Lung (tissue), 12 donors: ENCODE measurements around the gene SLC46A2. TPM values are rescaled to one million over a fixed set of nuclear protein-coding genes. Genes with fewer than 3 reads are reported as not detected.

ENCODE experiments used
- ATAC-seq: fragments of 200-7000 bp; cut with Tn5 transposase; one replicate; pipeline ENCODE4 v1.9.1; 2020; ENCODE audit warnings: moderate number of reproducible peaks; ENCODE audit not compliant: insufficient read depth, low FRiP score
- DNase-seq, 3 donors: peaks; one replicate each; pipeline ENCODE4 v3.0.0-alpha.2; 2013 to 2017
- H3K27ac ChIP-seq, 2 donors: one replicate each; pipeline ENCODE4 v1.5.1; 2013; ENCODE audit warnings: mild to moderate bottlenecking in 2 of 2, moderate library complexity in 2 of 2, control low read depth in 1 of 2, inconsistent platforms in 1 of 2, low read depth in 1 of 2, low read length in 1 of 2
- H3K27me3 ChIP-seq, 3 donors: one replicate each; pipeline ENCODE4 v1.5.1; 2013; ENCODE audit warnings: low read length in 2 of 3; ENCODE audit not compliant: control insufficient read depth in 3 of 3, insufficient read depth in 3 of 3
- H3K36me3 ChIP-seq, 4 donors: one replicate each; pipeline ENCODE4 v1.5.1; 2013; ENCODE audit warnings: low read length in 4 of 4, mild to moderate bottlenecking in 1 of 4, moderate library complexity in 1 of 4; ENCODE audit not compliant: control insufficient read depth in 4 of 4, insufficient read depth in 4 of 4
- H3K4me1 ChIP-seq, 5 donors: one replicate each; pipeline ENCODE4 v1.5.1; 2013; ENCODE audit warnings: low read length in 5 of 5, mild to moderate bottlenecking in 2 of 5, moderate library complexity in 1 of 5; ENCODE audit not compliant: control insufficient read depth in 5 of 5, insufficient read depth in 5 of 5
- H3K4me3 ChIP-seq: one replicate; pipeline ENCODE4 v1.5.1; 2013; ENCODE audit warnings: mild to moderate bottlenecking, control low read depth, moderate library complexity
- H3K9ac ChIP-seq, 2 donors: one replicate each; pipeline ENCODE4 v1.5.1; 2013; ENCODE audit warnings: low read length in 2 of 2, control low read depth in 1 of 2; ENCODE audit not compliant: insufficient read depth in 1 of 2
- H3K9me3 ChIP-seq, 4 donors: one replicate each; pipeline ENCODE4 v1.5.1; 2013; ENCODE audit warnings: low read length in 3 of 4, mild to moderate bottlenecking in 1 of 4, moderate library complexity in 1 of 4; ENCODE audit not compliant: control insufficient read depth in 4 of 4, insufficient read depth in 3 of 4
- WGBS, 2 donors: extraction: QIAGEN DNeasy Blood & Tissue Kit; methylation state at CpG; one replicate each; pipeline ENCODE4 v1.1.7; 2013; 5-methylcytosine and 5-hydroxymethylcytosine counted together
- polyA plus RNA-seq, 2 donors: library from polyadenylated mRNA; stranded (reverse); fragments of 200-250 nt; gene quantifications; one replicate each; pipeline ENCODE4 v1.2.1, GENCODE V29; 2013
- total RNA-seq, 2 donors: library from RNA; depleted of rRNA in 1 of 2; stranded (reverse); fragments of >200 nt in 1 of 2; gene quantifications; one replicate each; pipeline ENCODE4 v1.2.1, GENCODE V29; 2014 to 2021
- TF ChIP-seq, protein P1 (sequence below): IDR thresholded peaks from 2 replicates; pipeline ENCODE4 v1.5.1; 2012; ENCODE audit warnings: mild to moderate bottlenecking; ENCODE audit errors: control extremely low read depth, extremely low read depth
- donor health status: control.
- donor health status: control.
- donor health status: Bipolar disorder and iron deficiency.
- donor health status: healthy.
- donor health status: DM: yes; HTN: yes; CAD: no.

Gene SLC46A2
- total and polyA plus RNA-seq, 4 donors = 0.20 to 18.5 (median 13.6) TPM

- Histone ChIP-seq H3K36me3 (no peaks in the 10 kb centered on the region), H3K27me3 (peaks cover 0 to 3% (median 2%) of the 10 kb centered on the region in 3 donors), H3K9ac (no peak overlapping the region), H3K4me3 (no peak overlapping the region), H3K9me3 (no peaks in the 10 kb centered on the region), H3K27ac (no peak overlapping the region), H3K4me1 (no peaks in the 10 kb centered on the region)
- WGBS, 2 donors = 72 to 84% methylated on average over 4 of the region's 4 CpGs
- TF ChIP-seq, protein P1, sequence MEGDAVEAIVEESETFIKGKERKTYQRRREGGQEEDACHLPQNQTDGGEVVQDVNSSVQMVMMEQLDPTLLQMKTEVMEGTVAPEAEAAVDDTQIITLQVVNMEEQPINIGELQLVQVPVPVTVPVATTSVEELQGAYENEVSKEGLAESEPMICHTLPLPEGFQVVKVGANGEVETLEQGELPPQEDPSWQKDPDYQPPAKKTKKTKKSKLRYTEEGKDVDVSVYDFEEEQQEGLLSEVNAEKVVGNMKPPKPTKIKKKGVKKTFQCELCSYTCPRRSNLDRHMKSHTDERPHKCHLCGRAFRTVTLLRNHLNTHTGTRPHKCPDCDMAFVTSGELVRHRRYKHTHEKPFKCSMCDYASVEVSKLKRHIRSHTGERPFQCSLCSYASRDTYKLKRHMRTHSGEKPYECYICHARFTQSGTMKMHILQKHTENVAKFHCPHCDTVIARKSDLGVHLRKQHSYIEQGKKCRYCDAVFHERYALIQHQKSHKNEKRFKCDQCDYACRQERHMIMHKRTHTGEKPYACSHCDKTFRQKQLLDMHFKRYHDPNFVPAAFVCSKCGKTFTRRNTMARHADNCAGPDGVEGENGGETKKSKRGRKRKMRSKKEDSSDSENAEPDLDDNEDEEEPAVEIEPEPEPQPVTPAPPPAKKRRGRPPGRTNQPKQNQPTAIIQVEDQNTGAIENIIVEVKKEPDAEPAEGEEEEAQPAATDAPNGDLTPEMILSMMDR = no peak
- DNase-seq (no peak), ATAC-seq (no peak)
Observed at GRCh38 chr9:112900488-112900887, 9.8 kb upstream of the SLC46A2 start.

DNA sequence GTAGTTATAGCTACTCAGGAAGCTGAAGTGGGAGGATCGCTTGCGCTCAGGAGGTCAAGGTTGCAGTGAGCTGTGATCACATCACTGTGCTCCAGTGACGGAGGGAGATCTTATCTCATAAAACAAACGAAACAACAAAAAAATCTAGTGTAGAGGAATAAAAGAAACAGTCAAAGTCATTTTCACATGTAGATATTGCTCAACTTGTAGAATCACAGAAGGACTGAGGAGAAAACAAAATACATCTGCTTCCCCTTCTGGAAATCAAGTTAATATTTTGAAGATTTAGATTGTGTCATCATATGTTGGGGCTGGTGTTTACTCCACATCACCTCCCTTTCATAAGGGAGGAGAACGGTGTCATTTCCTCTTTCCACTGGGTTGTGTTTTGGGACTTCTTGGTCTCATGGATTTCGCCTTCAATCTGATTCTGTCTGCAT is 8.2 kb upstream of the SLC46A2 start:
- DNase-seq = no peak
- no peak for ATAC-seq
- H3K4me3 ChIP-seq = no peak overlapping the region
- TF ChIP-seq, protein P1 = no peak
- no peak overlapping the region for H3K27ac ChIP-seq
- no peak overlapping the region for H3K9ac ChIP-seq
- H3K36me3 ChIP-seq = no peaks in the 10 kb centered on the region
- H3K4me1 ChIP-seq = no peaks in the 10 kb centered on the region
- 28 to 49% methylated on average over 6 of the region's 6 CpGs for WGBS, 2 donors
- H3K9me3 ChIP-seq = no peaks in the 10 kb centered on the region
- H3K27me3 ChIP-seq = peaks cover 0 to 3% (median 2%) of the 10 kb centered on the region in 3 donors

DNA sequence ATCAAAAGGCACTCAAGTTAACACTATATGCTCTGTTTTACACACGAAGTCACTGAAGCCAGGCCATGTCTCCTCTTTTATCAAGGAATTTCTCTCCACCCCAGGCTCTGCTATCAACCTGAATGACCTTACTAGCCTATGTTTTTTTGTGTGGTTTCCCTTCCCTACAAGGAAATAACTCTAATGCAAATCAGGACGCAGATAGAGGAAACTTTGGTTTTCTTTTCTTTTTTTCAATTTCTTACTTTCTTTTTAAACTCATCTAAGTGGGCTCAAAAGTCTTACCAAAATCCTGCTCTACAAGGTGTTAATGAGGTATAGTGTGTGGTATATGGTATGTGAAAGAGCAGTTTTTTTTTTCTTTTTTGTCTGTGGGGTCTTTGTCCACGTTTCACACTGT is 5.5 kb upstream of the SLC46A2 start:
- H3K27me3 ChIP-seq = peaks cover 0 to 5% (median 3%) of the 10 kb centered on the region in 3 donors
- no peaks in the 10 kb centered on the region for H3K9me3 ChIP-seq
- H3K4me3 ChIP-seq = no peak overlapping the region
- H3K36me3 ChIP-seq = no peaks in the 10 kb centered on the region
- TF ChIP-seq, protein P1 = no peak
- ATAC-seq (no peak), DNase-seq (no peak)
- no peak overlapping the region for H3K9ac ChIP-seq
- H3K27ac ChIP-seq = no peak overlapping the region
- peaks cover 0 to 1% (median 0%) of the 10 kb centered on the region in 5 donors for H3K4me1 ChIP-seq
- WGBS, 2 donors = 39 to 45% methylated on average over 3 of the region's 3 CpGs

- H3K36me3 ChIP-seq = no peaks in the 10 kb centered on the region
- peaks cover 0 to 12% (median 0%) of the 10 kb centered on the region in 5 donors for H3K4me1 ChIP-seq
- H3K4me3 ChIP-seq = no peak overlapping the region
- H3K27me3 ChIP-seq = peaks cover 0 to 10% (median 6%) of the 10 kb centered on the region in 3 donors
- WGBS, 2 donors = 78 to 83% methylated on average over 1 of the region's 1 CpG
- DNase-seq = no peak
- ATAC-seq = no peak
- H3K9ac ChIP-seq = no peak overlapping the region
- TF ChIP-seq, protein P1 = no peak
- peaks cover 0 to 2% (median 0%) of the 10 kb centered on the region in 4 donors for H3K9me3 ChIP-seq
- H3K27ac ChIP-seq = peak overlapping the region in 1 of 2 donors; percentile 67
Observed at GRCh38 chr9:112894699-112895098, 4.0 kb upstream of the SLC46A2 start.
